ENCODE measurements around the gene SLC20A1. TPM values are rescaled to one million over a fixed set of nuclear protein-coding genes. Genes with fewer than 3 reads are reported as not detected.
A peak's percentile ranks its signal among the peaks of the same experiment; 100 is the strongest.

Gene SLC20A1
- total RNA-seq, 1 experiment from 2014 or later = 209 TPM

- H3K4me1 ChIP-seq (ENCODE audit: insufficient read depth, low read length) = peaks cover 24% of the 10 kb centered on the region
- peaks cover 22% of the 10 kb centered on the region; the same call in 1 of the 2 replicates for H3K79me2 ChIP-seq (ENCODE audit: low read length)
- H3K27me3 ChIP-seq (ENCODE audit: low read length) = no peaks in the 10 kb centered on the region
- ChIA-PET POLR2A (ENCODE audit: unreplicated experiment) (interaction anchor here (0.6 kb wide), 1 partner anchor 9 kb away, joined by 4 read pairs; no protein-coding TSS in a partner anchor), CTCF (interaction anchor here (0.6 kb wide), 1 partner anchor 40 kb away, joined by 3 read pairs; no protein-coding TSS in a partner anchor)
- no peak overlapping the region for H3K4me2 ChIP-seq (ENCODE audit: low read length)
- no peak overlapping the region for H3K27ac ChIP-seq (ENCODE audit: low read length)
- no peak for TF ChIP-seq EZH2phosphoT487 (IDR thresholded peaks at IDR 0.05; ENCODE audit: borderline replicate concordance, low read length)
- TF ChIP-seq EZH2 (IDR thresholded peaks at IDR 0.05; ENCODE audit: low read length, unreplicated experiment) = no peak
- TF ChIP-seq CTCF (conservative IDR thresholded peaks at IDR 0.05; ENCODE audit: low read depth, low read length) = no peak
- H3K36me3 ChIP-seq (ENCODE audit: low read depth, low read length) = peaks cover 51% of the 10 kb centered on the region
- no peak overlapping the region for H2AFZ ChIP-seq (ENCODE audit: low read length)
- H4K20me1 ChIP-seq (ENCODE audit: low read length) = peaks cover 31% of the 10 kb centered on the region
- no peak overlapping the region for H3K4me3 ChIP-seq (ENCODE audit: low read length)
- no peaks in the 10 kb centered on the region for H3K9me3 ChIP-seq (ENCODE audit: low read length)
- no peak for DNase-seq
- no peaks in the 10 kb centered on the region for H3K9me2 ChIP-seq (replicated peaks; ENCODE audit: low read length)
- peaks cover 25% of the 10 kb centered on the region for H3F3A ChIP-seq (ENCODE audit: low read length, unreplicated experiment)
- ATAC-seq = 0 out of 2 replicates have a peak, but pooled peaks have one; percentile 3
- no TSS peak for BruUV-seq (replicated peaks)
- intact Hi-C loops (cut with micrococcal nuclease) = loop anchor here (5.0 kb wide), 1 partner anchor 63 kb away; no protein-coding TSS in a partner anchor
- H3K9ac ChIP-seq (ENCODE audit: low read length) = no peak overlapping the region
Measured at GRCh38 chr2:112664689-112665088, 18.9 kb downstream of the SLC20A1 start.

GRCh38 chr2:112665113-112665780 lies 19.5 kb downstream of the SLC20A1 start:
- H3K4me3 ChIP-seq (ENCODE audit: low read length) = no peak overlapping the region
- BruUV-seq (replicated peaks) = TSS peak; percentile 1
- POLR2A ChIA-PET (ENCODE audit: unreplicated experiment) = interaction anchor here (0.6 kb wide), 1 partner anchor 10 kb away, joined by 4 read pairs; no protein-coding TSS in a partner anchor
- H3K36me3 ChIP-seq (ENCODE audit: low read depth, low read length) = peaks cover 45% of the 10 kb centered on the region
- intact Hi-C loops (cut with micrococcal nuclease) = loop anchor here (5.0 kb wide), 1 partner anchor 62 kb away; no protein-coding TSS in a partner anchor
- H4K20me1 ChIP-seq (ENCODE audit: low read length) = peaks cover 25% of the 10 kb centered on the region
- no peaks in the 10 kb centered on the region for H3K9me2 ChIP-seq (replicated peaks; ENCODE audit: low read length)
- no peak overlapping the region for H3K9ac ChIP-seq (ENCODE audit: low read length)
- no peaks in the 10 kb centered on the region for H3K27me3 ChIP-seq (ENCODE audit: low read length)
- no peak overlapping the region for H3K4me2 ChIP-seq (ENCODE audit: low read length)
- H3K27ac ChIP-seq (ENCODE audit: low read length) = no peak overlapping the region
- peaks cover 23% of the 10 kb centered on the region for H3F3A ChIP-seq (ENCODE audit: low read length, unreplicated experiment)
- CTCF ChIA-PET = interaction anchor here (0.6 kb wide), 1 partner anchor 40 kb away, joined by 3 read pairs; no protein-coding TSS in a partner anchor
- no peak overlapping the region for H2AFZ ChIP-seq (ENCODE audit: low read length)
- peaks cover 24% of the 10 kb centered on the region for H3K4me1 ChIP-seq (ENCODE audit: insufficient read depth, low read length)
- peak; percentile 4; the same call in 1 of the 2 replicates for ATAC-seq
- H3K79me2 ChIP-seq (ENCODE audit: low read length) = peaks cover 16% of the 10 kb centered on the region; the same call in 1 of the 2 replicates
- H3K9me3 ChIP-seq (ENCODE audit: low read length) = no peaks in the 10 kb centered on the region
- no peak for DNase-seq
- TF ChIP-seq EZH2 (IDR thresholded peaks at IDR 0.05; ENCODE audit: low read length, unreplicated experiment) (no peak), EZH2phosphoT487 (IDR thresholded peaks at IDR 0.05; ENCODE audit: borderline replicate concordance, low read length) (no peak), CTCF (conservative IDR thresholded peaks at IDR 0.05; ENCODE audit: low read depth, low read length) (no peak)

Measured in PC-3 (cell line).